ENCODE measurements around the gene PPIL6. TPM values are rescaled to one million over a fixed set of nuclear protein-coding genes. Genes with fewer than 3 reads are reported as not detected.

PPIL6 gene
- total RNA-seq, 2 donors from 2014 or later: 6.9 to 9.1 TPM

GRCh38 chr6:109477725-109478124 lies 37.3 kb upstream of the PPIL6 start:
- Histone ChIP-seq H3K36me3 (peaks cover 46% of the 10 kb centered on the region), H3K27me3 (no peaks in the 10 kb centered on the region), H3K27ac (no peak overlapping the region), H3K9me3 (no peaks in the 10 kb centered on the region), H3K4me3 (no peak overlapping the region), H3K4me1 (peaks cover 0 to 41% of the 10 kb centered on the region in 2 donors)
- TF ChIP-seq CTCF (IDR thresholded peaks at IDR 0.05): no peak
- no peak for DNase-seq (ENCODE audit: low spot score)

- Histone ChIP-seq H3K36me3 (peaks cover 51% of the 10 kb centered on the region), H3K9me3 (no peaks in the 10 kb centered on the region), H3K27me3 (no peaks in the 10 kb centered on the region), H3K4me3 (no peak overlapping the region), H3K4me1 (peaks cover 0 to 38% of the 10 kb centered on the region in 2 donors), H3K27ac (no peak overlapping the region)
- DNase-seq (ENCODE audit: low spot score): no peak
- TF ChIP-seq CTCF (IDR thresholded peaks at IDR 0.05): no peak
These were observed 36.8 kb upstream of the PPIL6 start for GRCh38 chr6:109477184-109477583.

GRCh38 chr6:109475625-109476024 lies 35.2 kb upstream of the PPIL6 start:
- Histone ChIP-seq H3K9me3 (no peaks in the 10 kb centered on the region), H3K27me3 (no peaks in the 10 kb centered on the region), H3K4me1 (peaks cover 0 to 22% of the 10 kb centered on the region in 2 donors), H3K27ac (no peak overlapping the region), H3K36me3 (peaks cover 62% of the 10 kb centered on the region), H3K4me3 (no peak overlapping the region)
- TF ChIP-seq CTCF (IDR thresholded peaks at IDR 0.05): no peak
- DNase-seq (ENCODE audit: low spot score): no peak

- H3K27ac ChIP-seq: no peak overlapping the region
- no peak for TF ChIP-seq CTCF (IDR thresholded peaks at IDR 0.05)
- no peak overlapping the region for H3K4me3 ChIP-seq
- H3K9me3 ChIP-seq: no peaks in the 10 kb centered on the region
- DNase-seq (ENCODE audit: low spot score): no peak
- H3K36me3 ChIP-seq: peaks cover 65% of the 10 kb centered on the region
- peaks cover 0 to 16% of the 10 kb centered on the region in 2 donors for H3K4me1 ChIP-seq
- H3K27me3 ChIP-seq: no peaks in the 10 kb centered on the region
These were observed 34.6 kb upstream of the PPIL6 start for GRCh38 chr6:109474995-109475394.

- no peak for TF ChIP-seq CTCF (IDR thresholded peaks at IDR 0.05)
- H3K9me3 ChIP-seq: no peaks in the 10 kb centered on the region
- H3K4me1 ChIP-seq: no peaks in the 10 kb centered on the region
- H3K4me3 ChIP-seq: no peak overlapping the region
- no peaks in the 10 kb centered on the region for H3K27me3 ChIP-seq
- no peak for DNase-seq (ENCODE audit: low spot score)
- no peak overlapping the region for H3K27ac ChIP-seq
- H3K36me3 ChIP-seq: peaks cover 65% of the 10 kb centered on the region
These were observed 32.7 kb upstream of the PPIL6 start for GRCh38 chr6:109473120-109473519.
